Omental fat pad (tissue), 4 donors: ENCODE results near the gene ST3GAL3. TPM values are rescaled to one million over a fixed set of nuclear protein-coding genes. Genes with fewer than 3 reads are reported as not detected.

ENCODE experiments used
- ATAC-seq: fragments of 150-250 bp; one replicate; pipeline ENCODE4 v1.9.1; 2016; ENCODE audit warnings: mild to moderate bottlenecking, moderate library complexity; ENCODE audit not compliant: low FRiP score
- DNase-seq: peaks from one replicate; pipeline ENCODE4 v3.0.0-alpha.2; 2019; ENCODE audit warnings: low spot score
- CTCF ChIP-seq, 3 donors: fragments of 450-650 bp; IDR thresholded peaks; one replicate each; pipeline ENCODE4 v1.5.1; 2016 to 2017; ENCODE audit warnings: antibody characterized with exemption in 3 of 3, mild to moderate bottlenecking in 3 of 3, moderate library complexity in 2 of 3
- total RNA-seq, 4 donors: library from RNA; depleted of rRNA; stranded (reverse); fragments of >200 nt; gene quantifications; one replicate each; pipeline ENCODE4 v1.1.0, GENCODE V29; 2016

ST3GAL3 gene
- total RNA-seq, 4 donors from 2014 or later: 13.4 to 23.9 (median 20.1) TPM

DNA sequence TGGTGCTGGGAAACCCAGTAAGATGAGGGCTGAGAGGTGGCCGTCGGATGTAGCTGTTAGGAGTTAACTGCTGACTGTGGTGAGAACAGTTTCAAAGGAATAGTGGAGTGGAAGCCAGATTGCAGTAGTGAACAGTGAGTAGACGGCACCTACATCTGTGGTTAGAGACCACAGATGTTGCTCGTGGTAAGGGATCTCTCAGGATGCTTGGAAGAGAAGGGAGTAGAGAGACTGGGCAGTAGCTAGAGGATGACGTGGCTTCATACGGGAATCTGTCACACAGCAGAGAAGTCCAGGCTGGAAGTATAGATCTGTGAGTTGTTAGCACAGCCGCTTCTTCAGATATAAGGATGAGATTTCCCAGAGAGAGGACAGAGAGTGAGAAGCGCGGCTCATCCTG lies 218.5 kb downstream of the ST3GAL3 start:
- DNase-seq (no peak), ATAC-seq (no peak)
- TF ChIP-seq CTCF (IDR thresholded peaks at IDR 0.05): no peak

DNA sequence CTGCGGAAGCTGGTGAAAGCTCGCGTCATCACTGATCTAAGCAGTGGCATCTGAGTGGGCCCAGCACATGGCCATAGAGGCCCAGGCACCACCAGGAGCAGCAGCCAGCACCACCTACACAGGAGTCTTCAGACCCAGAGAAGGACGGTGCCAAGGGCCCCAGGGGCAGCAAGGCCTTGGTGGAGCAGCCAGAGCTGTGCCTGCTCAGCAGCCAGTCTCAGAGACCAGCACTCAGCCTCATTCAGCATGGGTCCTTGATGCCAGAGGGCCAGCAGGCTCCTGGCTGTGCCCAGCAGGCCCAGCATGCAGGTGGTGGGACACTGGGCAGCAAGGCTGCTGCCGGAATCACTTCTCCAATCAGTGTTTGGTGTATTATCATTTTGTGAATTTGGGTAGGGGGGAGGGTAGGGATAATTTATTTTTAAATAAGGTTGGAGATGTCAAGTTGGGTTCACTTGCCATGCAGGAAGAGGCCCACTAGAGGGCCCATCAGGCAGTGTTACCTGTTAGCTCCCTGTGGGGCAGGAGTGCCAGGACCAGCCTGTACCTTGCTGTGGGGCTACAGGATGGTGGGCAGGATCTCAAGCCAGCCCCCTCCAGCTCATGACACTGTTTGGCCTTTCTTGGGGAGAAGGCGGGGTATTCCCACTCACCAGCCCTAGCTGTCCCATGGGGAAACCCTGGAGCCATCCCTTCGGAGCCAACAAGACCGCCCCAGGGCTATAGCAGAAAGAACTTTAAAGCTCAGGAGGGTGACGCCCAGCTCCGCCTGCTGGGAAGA lies 223.0 kb downstream of the ST3GAL3 start:
- TF ChIP-seq CTCF (IDR thresholded peaks at IDR 0.05): no peak
- ATAC-seq: no peak
- DNase-seq: no peak

- ATAC-seq: no peak
- no peak for DNase-seq
- no peak for TF ChIP-seq CTCF (IDR thresholded peaks at IDR 0.05)
These were observed 223.6 kb downstream of the ST3GAL3 start for GRCh38 chr1:43930949-43931275.

GRCh38 chr1:43931711-43932660 lies 224.7 kb downstream of the ST3GAL3 start:
- no peak for ATAC-seq
- no peak for DNase-seq
- no peak for TF ChIP-seq CTCF (IDR thresholded peaks at IDR 0.05)

GRCh38 chr1:43932786-43933385 lies 225.6 kb downstream of the ST3GAL3 start:
- no peak for TF ChIP-seq CTCF (IDR thresholded peaks at IDR 0.05)
- DNase-seq: no peak
- ATAC-seq: no peak

DNA sequence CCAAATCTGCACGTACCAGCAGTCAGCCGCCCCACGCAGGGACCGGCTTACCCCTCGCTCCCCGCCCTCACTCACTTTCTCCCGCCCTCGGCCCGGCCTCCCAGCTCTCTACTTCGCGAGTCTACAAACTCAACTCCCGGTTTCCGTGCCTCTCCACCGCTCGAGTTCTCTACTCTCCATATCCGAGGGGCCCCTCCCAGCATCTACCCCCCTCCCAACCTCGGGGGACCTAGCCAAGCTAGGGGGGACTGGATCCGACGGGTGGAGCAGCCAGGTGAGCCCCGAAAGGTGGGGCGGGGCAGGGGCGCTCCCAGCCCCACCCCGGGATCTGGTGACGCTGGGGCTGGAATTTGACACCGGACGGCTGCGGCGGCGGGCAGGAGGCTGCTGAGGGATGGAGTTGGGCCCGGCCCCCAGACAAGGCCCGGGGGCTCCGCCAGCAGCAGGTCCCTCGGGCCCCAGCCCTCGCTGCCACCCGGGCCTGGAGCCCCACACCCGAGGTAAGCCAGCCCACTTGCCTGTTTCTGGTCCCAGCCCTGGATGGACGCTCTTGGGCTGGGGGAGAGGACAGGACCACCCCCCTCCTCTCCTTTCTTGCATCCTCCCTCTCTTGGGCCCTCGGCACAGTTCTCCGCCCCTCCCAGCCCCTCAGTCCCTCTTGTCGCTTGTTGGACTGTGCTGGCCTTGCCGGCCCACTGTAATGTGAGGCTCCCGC lies 226.2 kb downstream of the ST3GAL3 start, which contains the start of gene ARTN:
ARTN (plus strand) TSS at position 416 of the 715 bp plus-strand sequence. CDS start 1,856 bp downstream, outside the sequence.
- no peak for ATAC-seq

More for the DNA sequence above, 226.2 kb downstream of the ST3GAL3 start, which contains the start of gene ARTN:
- no peak for TF ChIP-seq CTCF (IDR thresholded peaks at IDR 0.05)
- DNase-seq: no peak
